Panc1 (cell line): Measurements from ENCODE around the gene CCR9.

Experiments used
- POLR2AphosphoS5 ChIP-seq: IDR thresholded peaks from 2 replicates; pipeline ENCODE4 v1.6.1; 2012; ENCODE audit warnings: mild to moderate bottlenecking, low read depth, low read length, moderate library complexity
- TF ChIP-seq, protein P1 (sequence below): fragments of 450-650 bp; IDR thresholded peaks from 2 replicates; pipeline ENCODE4 v1.5.1; 2017; ENCODE audit warnings: mild to moderate bottlenecking

DNA sequence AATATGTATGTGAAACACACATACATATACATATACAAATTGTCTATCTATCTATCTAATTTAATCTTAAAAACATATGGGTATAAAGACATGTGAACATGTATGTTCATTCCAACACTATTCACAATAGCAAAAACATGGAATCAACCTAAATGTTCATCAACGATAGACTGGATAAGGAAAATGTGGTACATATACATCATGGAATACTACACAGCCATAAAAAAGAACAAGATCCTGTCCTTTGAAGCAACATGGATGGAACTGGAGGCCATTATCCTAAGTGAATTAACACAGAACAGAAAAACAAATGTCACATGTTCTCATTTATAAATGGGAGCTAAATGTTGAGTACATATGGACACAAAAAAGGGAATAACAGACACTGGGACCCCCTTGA lies 5.8 kb downstream of the CCR9 start:
- TF ChIP-seq POLR2AphosphoS5: no peak
- TF ChIP-seq, protein P1, sequence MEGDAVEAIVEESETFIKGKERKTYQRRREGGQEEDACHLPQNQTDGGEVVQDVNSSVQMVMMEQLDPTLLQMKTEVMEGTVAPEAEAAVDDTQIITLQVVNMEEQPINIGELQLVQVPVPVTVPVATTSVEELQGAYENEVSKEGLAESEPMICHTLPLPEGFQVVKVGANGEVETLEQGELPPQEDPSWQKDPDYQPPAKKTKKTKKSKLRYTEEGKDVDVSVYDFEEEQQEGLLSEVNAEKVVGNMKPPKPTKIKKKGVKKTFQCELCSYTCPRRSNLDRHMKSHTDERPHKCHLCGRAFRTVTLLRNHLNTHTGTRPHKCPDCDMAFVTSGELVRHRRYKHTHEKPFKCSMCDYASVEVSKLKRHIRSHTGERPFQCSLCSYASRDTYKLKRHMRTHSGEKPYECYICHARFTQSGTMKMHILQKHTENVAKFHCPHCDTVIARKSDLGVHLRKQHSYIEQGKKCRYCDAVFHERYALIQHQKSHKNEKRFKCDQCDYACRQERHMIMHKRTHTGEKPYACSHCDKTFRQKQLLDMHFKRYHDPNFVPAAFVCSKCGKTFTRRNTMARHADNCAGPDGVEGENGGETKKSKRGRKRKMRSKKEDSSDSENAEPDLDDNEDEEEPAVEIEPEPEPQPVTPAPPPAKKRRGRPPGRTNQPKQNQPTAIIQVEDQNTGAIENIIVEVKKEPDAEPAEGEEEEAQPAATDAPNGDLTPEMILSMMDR: no peak
